ENCODE measurements around the gene HSPB9.

Gene HSPB9

DNA sequence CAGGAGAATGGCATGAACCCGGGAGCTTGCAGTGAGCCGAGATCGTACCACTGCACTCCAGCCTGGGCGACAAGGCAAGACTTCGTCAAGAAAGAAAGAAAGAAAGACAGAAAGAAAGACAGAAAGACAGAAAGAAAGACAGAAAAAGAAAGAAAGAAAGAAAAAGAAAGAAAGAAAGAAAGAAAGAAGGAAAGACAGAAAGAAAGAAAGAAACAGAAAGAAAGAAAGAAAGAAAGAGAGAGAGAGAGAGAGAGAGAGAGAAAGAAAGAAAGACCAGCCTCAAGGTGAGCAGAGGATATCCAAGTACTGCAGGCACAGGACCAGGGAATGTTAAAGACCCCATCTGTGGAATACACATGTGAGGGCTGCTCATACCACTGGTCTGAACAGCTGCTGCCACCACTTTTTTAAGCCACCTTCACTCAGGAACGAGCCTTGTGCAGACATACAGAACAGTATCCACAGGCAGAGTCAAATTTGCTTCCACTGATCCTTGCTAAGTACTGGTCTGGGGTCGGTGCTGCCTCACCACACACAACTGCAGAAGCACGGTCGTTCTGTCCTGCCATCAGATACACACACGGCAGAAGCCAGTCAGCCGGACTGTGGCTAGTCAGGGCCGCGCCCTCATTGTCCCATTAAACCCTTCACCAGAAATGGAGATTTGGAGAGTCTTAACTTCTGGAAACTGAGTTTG, 24.5 kb downstream of the HSPB9 start:
- no peak for ATAC-seq

DNA sequence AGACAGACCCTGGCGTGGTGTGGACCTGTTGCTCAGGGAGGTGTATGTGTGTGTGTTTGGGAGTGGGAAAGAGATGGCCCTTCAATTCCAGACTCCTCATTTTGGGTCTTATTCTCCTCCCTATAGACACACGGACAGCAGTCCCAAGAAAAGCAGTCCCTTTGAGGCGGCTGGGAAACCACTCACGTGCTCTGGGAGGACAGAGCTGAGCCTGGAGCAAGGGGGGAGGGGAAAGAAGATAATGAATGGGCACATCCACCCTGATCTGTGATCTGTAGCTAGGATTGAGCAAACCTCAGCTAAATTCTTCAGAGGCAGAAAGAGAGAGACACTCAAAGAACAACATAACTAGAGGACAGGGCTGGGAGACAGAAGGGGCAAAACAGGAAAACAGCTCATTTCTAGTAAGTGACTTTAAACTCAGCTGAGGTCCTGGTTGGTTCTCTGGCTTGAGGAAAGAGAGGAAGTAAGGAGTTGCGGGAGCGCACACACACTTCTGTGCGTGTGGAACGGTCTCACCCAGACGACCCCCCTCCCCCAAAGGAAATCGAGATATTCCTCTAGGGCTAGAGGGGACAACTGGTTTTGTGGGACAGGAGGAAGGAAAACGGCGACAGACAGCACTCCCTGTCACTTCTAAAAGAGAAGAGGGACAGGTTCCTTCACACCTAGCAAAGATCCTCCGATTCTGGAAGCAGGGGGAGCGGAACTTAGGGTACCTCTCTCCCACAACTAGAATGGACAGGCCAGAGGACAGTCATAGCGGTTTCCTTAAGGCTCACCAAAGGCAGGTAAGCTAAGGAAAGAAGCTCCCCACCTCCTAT, 31.5 kb downstream of the HSPB9 start:
- ATAC-seq = no peak

GRCh38 chr17:42155614-42156045, 33.0 kb downstream of the HSPB9 start:
- no peak for ATAC-seq

GRCh38 chr17:42159796-42160530, 37.4 kb downstream of the HSPB9 start:
- no peak for ATAC-seq

GRCh38 chr17:42160531-42160910, 37.9 kb downstream of the HSPB9 start:
- no peak for ATAC-seq

- no peak for ATAC-seq
These were observed 40.5 kb downstream of the HSPB9 start for GRCh38 chr17:42163113-42163512.

GRCh38 chr17:42163696-42164407, 41.2 kb downstream of the HSPB9 start:
- ATAC-seq = no peak

- no peak for ATAC-seq
These were observed 43.1 kb downstream of the HSPB9 start for GRCh38 chr17:42165751-42166150.

DNA sequence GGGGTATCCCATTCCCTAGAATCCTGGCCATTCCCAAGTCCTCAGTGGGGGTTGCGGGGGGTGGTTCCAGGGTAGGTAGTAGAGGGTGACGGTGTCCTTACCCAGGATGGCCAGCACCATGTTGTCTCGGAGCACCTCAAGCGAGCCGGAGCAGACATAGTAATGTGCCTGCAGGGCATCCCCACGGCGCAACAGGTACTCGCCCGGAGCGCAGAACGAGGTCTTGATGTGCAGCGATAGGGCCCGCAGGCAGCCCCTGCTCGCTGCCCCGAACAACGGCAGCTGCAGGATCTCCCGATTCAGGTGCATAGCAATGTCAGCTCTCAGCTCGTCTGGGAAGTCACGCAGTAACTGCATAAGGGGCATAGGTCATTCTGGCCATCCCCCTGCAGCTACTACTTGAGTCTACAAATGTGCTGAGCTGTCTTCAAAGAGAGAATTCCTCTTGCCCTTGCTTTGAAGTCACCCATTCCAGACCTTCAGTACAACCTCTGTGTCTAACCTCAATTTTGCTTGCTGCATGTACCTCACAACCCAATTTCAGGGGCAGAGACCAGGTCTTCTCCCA, 43.7 kb downstream of the HSPB9 start:
- ATAC-seq = no peak

DNA sequence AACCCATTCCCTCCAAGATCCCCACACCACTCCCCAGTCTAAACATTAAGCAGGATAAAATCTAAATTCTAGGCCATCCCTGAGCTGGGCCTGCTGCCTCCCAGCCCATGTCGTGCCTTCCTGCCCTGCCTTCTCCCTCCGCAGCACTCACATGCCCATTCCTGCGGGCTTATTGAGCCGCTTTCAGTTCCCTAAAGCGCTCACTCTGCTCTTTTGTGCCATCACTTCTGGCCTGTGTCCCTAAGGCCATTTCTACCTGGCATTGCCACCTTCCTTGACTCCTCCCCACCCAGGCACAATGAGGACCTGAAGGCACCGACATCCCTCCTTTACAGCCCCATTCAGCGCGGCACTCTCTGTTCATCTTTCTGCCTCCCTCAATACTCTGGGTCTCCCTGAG, 45.2 kb downstream of the HSPB9 start:
- no peak for ATAC-seq

DNA sequence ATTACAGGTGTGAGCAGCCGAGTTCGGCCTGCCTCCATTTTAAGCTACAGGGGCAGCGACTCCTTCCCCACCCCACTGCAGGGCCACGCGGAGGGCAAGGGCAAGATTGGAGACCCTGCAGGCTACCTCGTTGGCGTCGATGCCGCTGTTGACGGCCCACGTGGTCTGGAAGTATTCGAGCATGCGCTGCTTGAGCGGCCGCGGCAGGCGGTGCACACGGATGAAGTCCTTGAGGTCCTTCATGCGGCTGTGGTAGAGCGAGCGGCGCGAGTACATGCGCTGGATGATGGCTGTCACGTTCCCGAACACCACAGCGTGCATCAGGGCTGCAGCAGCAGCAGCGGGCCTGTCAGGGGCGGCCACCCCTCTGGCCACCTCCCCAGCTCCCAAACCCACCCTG, 46.7 kb downstream of the HSPB9 start:
- ATAC-seq = no peak

DNA sequence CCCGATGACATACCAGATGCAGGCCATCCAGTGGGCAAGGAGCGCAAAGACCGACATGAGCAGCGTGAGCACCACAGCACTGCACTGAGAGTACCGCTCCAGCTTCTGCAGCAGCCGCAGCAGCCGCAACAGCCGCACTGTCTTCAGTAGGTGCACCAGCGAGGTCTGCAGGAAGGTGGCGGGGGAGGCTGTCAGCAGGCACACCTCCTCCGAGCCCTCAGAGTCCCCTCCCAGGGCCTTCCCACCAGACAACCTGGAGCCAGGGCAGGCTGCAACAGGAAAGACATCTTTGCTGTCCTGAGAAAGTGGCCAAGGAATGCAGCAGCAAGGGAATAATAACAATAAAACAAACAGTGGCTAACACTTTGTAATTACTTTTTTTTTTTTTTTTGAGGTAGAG, 49.2 kb downstream of the HSPB9 start:
- no peak for ATAC-seq
